Activated CD8-positive, alpha-beta memory T cell treated with anti-CD3 and anti-CD28 coated beads, Interleukin-2, amount 50 U/mL, for 48 hours (primary cell): ENCODE data around the gene RBBP8.
"Not testable (repeated sequence)": the region's sequence is repeated elsewhere in the genome, so short reads cannot be mapped to it uniquely, and the experiment has no call there.

Source experiments
- DNase-seq: peaks from one replicate; pipeline ENCODE4 v3.0.0-alpha.2; 2020

The RBBP8 gene

DNA sequence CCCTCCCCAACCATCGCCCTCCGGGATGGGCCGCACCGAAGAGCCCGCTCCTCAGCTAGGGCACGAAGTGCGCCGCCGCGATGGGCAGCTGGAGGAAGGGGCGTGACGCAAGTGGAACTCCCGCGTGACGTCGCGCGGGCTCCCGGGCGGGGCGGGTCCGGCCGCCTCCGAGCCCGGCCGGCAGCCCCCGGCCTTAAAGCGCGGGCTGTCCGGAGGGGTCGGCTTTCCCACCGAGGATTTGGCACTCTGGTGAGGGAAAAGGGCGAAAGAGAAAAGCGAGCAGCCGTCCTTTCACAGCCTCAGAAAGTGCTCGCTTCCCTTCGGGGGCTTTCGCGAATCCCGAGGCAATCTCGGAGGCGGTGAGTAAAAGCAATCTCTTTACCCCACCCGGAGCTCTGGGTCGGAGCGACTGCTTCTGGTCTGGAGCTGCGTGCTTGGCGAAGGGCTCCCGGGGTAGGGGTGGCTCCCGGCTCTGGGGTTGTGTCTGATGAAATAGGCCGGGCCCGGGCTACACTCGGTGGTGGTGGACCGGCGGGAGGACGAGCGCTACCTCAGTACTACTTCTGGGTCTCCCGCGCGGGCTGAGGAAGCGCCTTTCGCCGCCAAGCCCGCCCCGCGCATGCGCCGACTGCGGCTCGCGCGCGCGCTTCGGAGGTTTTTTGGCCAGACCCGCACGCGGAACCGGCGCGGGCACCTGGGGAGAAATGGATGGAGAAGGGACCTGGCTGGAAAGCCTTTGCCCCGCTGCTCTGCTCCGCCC lies at the start of gene RBBP8:
Gene RBBP8, plus strand, starts transcription at position 123 of the 760 bp plus-strand sequence. CDS start 3,524 bp downstream, outside the sequence.
- peak; percentile 94 for DNase-seq

- DNase-seq = no peak
These were observed 49.3 kb upstream of the RBBP8 start for GRCh38 chr18:22883827-22884226.

GRCh38 chr18:22885694-22886093 lies 47.4 kb upstream of the RBBP8 start:
- not testable (repeated sequence) for DNase-seq

- DNase-seq = no peak
These were observed 33.7 kb upstream of the RBBP8 start for GRCh38 chr18:22899421-22899820.

- no peak for DNase-seq
These were observed 32.4 kb upstream of the RBBP8 start for GRCh38 chr18:22900558-22901238.

DNA sequence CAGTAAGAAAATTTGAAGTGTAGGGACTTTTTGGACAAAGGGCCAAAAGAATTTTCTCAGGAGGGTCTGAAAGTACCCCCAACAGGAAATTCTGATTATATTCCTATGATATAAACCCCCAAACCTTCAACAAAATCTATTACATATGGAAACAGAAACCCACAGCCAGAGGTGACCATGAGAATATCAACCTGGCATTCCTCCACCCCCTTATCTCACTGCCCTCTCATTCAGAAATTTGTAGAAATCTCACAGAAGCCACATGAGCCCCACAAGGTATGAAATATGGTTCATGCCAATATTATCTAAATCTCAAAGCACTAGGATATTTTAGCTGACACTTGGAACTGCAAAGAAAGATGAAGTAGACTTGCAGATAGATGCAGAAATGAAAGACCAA lies 31.0 kb upstream of the RBBP8 start:
- no peak for DNase-seq

- DNase-seq = not testable (repeated sequence)
These were observed 29.9 kb upstream of the RBBP8 start for GRCh38 chr18:22903248-22903647.

- no peak for DNase-seq
These were observed 21.0 kb upstream of the RBBP8 start for GRCh38 chr18:22912149-22912548.

DNA sequence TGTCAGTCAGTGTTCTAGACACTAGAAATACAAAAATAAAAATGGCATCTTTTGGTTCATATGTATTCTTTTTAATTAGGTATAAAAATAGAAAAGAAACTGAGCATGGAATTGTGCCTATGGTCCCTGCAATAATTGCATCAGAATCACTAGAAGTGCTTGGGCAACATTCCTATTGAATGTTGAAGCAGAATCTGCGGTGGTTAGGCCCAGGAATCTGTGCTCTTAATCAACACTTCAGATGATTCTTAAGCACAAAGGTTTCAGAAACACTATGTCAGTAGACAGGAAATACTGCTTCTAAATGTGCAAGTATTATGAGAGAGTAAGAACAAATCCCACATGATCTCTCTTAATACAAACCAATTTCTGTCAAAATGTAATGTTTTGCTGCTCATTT lies 20.3 kb upstream of the RBBP8 start:
- DNase-seq = no peak

DNA sequence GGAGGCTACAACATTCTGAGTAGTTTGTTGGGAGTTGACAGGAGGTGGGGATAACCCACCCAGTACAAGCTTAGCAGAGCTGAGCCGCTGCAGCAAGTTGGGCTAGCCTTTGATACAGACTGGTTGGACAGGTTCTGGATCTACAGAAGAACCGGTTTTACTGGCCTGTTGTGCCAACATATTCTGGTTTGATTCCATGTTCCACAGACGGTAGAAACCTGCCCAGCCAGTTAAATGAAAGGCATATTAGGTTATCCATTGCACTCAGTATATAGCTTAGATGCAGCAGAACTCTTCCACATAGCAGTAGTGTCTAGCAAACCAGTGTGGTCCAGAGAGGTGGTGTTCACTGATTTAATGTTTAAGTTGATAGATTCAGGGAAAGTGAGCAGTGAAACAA lies 19.3 kb upstream of the RBBP8 start:
- no peak for DNase-seq

GRCh38 chr18:22914633-22915032 lies 18.5 kb upstream of the RBBP8 start:
- DNase-seq = no peak

DNA sequence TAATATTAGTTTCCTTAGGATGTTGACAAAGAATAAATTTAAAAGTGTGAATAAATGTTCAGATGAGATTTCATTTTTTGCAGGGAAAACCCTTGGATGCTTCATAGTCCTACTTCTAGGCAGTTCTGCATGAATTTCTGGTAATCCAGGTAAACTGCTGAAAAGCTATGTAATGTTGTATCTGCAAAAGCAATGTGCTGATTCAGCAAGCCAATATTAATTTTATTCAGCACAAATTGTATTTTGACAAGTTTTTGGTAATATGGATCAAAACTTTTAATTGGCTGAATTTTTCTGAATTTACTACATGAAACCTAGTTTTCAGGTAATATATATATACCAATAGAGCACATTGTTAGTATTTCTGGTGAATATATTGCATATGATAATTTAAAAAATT lies 17.8 kb upstream of the RBBP8 start:
- no peak for DNase-seq

DNA sequence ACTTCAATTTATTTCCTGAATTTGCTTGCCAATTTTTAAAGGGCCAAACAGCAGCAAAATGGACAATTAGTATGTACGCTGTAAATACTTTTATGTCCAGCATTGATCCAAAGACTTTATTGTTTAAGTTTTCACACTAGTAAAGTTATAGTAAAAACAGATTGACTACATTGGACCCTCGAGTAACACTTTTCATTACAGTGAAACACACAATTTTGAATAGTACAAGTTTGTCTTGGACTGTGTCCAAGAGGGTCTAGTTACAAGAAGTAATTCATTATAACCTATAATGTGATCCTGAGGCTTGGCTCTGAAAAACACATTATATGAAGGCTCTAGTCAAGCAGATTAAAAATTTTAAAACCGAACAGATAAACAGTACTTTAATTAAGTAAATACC lies 11.4 kb upstream of the RBBP8 start:
- DNase-seq = no peak

GRCh38 chr18:22924589-22924988 lies 8.5 kb upstream of the RBBP8 start:
- DNase-seq = no peak

GRCh38 chr18:22926454-22926853 lies 6.7 kb upstream of the RBBP8 start:
- DNase-seq = no peak

DNA sequence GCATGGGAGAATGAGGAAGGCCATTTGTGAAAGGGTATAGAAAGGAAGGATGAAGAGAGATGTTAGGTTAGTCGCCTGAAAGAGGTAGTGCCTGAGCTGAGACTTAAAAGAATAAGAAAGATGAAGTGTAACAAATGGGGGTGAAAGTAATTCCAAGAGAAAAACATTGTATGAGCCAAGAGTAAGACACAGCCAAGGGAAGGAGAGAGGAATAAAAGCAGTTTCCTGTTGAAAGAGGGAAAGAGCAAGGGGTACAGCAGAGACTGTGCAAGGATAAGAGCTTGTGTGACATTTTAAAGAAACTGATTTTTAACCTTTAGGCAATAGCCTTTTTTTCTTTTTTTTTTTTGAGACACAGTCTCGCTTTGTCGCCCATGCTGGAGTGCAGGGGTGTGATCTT lies 4.8 kb upstream of the RBBP8 start:
- DNase-seq = no peak

GRCh38 chr18:22930089-22930713 lies 2.9 kb upstream of the RBBP8 start:
- peak; percentile 81 for DNase-seq

GRCh38 chr18:22932885-22933205 lies 283 bp upstream of the RBBP8 start:
- no peak for DNase-seq

DNA sequence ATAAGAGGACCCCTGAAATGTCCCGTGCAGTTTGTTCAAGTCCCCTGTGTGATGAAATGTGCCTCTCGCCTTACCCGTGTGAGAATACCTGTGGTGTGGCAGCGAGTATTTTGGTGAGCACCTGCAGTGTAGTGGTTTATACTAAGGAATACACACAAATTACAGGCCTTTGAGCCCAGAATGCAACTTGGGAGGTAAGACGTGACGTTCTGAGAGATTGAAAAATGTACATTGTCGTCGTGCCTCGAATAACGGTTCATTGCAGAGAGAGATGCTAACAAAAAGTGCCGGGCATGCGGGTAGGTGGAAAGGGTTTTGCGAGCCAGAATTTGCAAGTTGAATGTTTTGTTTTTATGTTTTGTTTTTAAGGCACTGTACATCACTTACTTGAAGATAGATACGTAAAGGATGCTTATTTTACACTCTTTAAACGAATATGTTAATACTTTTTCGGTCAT lies 867 bp downstream of the RBBP8 start:
- no peak for DNase-seq

DNA sequence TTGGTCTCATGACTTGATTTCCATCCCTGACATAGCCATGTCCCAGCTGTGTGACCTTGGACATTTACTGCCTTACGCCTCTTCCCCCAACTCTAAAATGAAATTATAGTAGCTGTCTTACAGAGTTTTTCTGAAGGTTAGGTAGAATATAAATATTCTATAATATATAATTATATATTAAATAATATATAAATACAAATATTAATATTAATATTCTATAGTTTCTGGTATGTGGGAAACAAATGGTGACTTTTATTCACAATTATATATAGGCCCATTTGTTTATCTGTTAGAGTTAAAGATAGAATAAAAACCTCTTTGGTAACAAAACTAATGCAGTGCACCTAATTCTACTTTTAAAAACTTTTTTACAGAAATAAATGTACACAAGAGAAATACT lies 1.7 kb downstream of the RBBP8 start:
- no peak for DNase-seq

- DNase-seq = no peak
These were observed 2.3 kb downstream of the RBBP8 start for GRCh38 chr18:22935431-22935830.

- no peak for DNase-seq
These were observed 3.4 kb downstream of the RBBP8 start for GRCh38 chr18:22936515-22936914.

- no peak for DNase-seq
These were observed 6.5 kb downstream of the RBBP8 start for GRCh38 chr18:22939649-22940048.

DNA sequence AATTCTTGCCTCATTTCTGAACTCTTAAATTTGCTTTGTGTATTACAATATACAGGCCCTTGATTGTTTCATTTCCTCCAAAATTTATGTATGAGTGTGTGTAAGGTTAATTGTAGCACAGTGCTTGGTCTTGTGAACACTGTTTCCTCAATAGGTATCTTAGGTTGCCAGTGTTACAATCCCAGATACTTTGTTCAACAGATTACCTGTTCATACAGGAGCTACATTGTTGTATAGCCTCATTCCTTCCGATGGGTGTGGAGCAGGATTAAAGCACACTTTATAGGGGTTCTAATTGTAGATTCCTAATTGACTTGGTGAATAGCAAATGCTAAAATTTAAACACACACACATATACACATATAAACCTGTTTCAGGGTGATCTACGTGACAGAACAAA lies 10.7 kb downstream of the RBBP8 start:
- no peak for DNase-seq
